Esophagus muscularis mucosa (tissue), 4 donors: ENCODE measurements around the gene TCP11X1.
"Not testable (repeated sequence)": the region's sequence is repeated elsewhere in the genome, so short reads cannot be mapped to it uniquely, and the experiment has no call there.

Experiments used
- CTCF ChIP-seq, 3 experiments: fragments of 200-600 bp in 2 of 3; fragments of 450-650 bp in 1 of 3; sonication (generic) in 2 of 3; IDR thresholded peaks; one replicate each; pipeline ENCODE4 v1.5.1; 2017 to 2019; ENCODE audit warnings: antibody characterized with exemption in 3 of 3, mild to moderate bottlenecking in 2 of 3, moderate library complexity in 1 of 3
- EP300 ChIP-seq: sonication (generic); formaldehyde crosslinking; IDR thresholded peaks from one replicate; pipeline ENCODE4 v1.6.1; 2017; ENCODE audit warnings: antibody characterized with exemption
- POLR2A ChIP-seq: fragments of 450-650 bp; IDR thresholded peaks from one replicate; pipeline ENCODE4 v1.6.1; 2017; ENCODE audit warnings: antibody characterized with exemption, moderate library complexity, mild to moderate bottlenecking, low read depth
- POLR2AphosphoS5 ChIP-seq, 2 donors: sonication (generic); formaldehyde crosslinking; IDR thresholded peaks; one replicate each; pipeline ENCODE4 v1.6.1; 2017; ENCODE audit warnings: antibody characterized with exemption in 2 of 2

- TF ChIP-seq CTCF (IDR thresholded peaks at IDR 0.05); POLR2A; POLR2AphosphoS5 (IDR thresholded peaks at IDR 0.05); EP300: not testable (repeated sequence)
These were observed 25.2 kb downstream of the TCP11X1 start for GRCh38 chrX:102240265-102240664.
